IMR-90 (cell line): Measurements from ENCODE around the gene CHMP3.
"Not testable (repeated sequence)": the region's sequence is repeated elsewhere in the genome, so short reads cannot be mapped to it uniquely, and the experiment has no call there.

Experiments used
- CTCF ChIP-seq: conservative IDR thresholded peaks from 2 replicates; pipeline ENCODE4 v1.5.1; 2012; ENCODE audit warnings: mild to moderate bottlenecking, low read depth, low read length, improper control_type of control experiment
- RFX5 ChIP-seq: IDR thresholded peaks from 2 replicates; pipeline ENCODE4 v1.8.0; 2012; ENCODE audit warnings: low read depth, mild to moderate bottlenecking, low read length, moderate library complexity

GRCh38 chr2:86496391-86496790, 66.9 kb downstream of the CHMP3 start:
- TF ChIP-seq RFX5, CTCF: not testable (repeated sequence)
